ENCODE measurements around the gene PTK7. TPM values are rescaled to one million over a fixed set of nuclear protein-coding genes. Genes with fewer than 3 reads are reported as not detected.

PTK7 gene
- total and polyA plus RNA-seq, 2 of the 8 experiments (the other 6 are each of a cell fraction or from before 2014, with no cell fraction given) = 110 to 138 TPM

DNA sequence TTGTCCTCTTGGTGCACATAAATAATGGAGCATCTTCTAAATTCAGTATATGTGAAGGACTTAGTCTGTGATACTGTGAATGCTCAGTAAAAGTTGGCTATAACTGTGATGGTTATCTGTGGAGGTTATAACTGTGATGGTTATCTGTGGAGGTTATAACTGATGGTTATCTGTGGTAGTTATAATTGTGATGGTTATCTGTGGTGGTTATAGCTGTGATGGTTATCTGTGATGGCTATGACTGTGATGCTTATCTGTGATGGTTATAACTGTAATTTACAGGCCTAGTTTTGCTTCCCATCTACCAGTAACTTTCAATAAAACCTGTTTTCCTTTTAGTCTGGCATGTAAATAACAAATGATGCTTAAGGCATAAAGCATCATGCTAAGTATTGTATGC lies 16.5 kb downstream of the PTK7 start:
- H2BK15ac ChIP-seq (ENCODE audit: low read length) = no peak overlapping the region
- H3K4ac ChIP-seq (replicated peaks; ENCODE audit: insufficient read length, low read depth, low read length) = no peak overlapping the region
- DNase-seq (ENCODE audit: low read depth in 1 of 2, low spot score in 2 of 2) = no peak
- no peak overlapping the region for H2AFZ ChIP-seq (ENCODE audit: low read length)
- no peak overlapping the region for H3K56ac ChIP-seq (replicated peaks; ENCODE audit: insufficient read length, low read depth, low read length)
- H3K27ac ChIP-seq (ENCODE audit: low read depth, low read length) = no peak overlapping the region
- H3K4me3 ChIP-seq (ENCODE audit: extremely low read depth in 1 of 4, insufficient read depth in 2 of 4, low read depth in 3 of 4, low read length in 4 of 4) = no peak overlapping the region
- no peak overlapping the region for H2AK5ac ChIP-seq (ENCODE audit: low read depth, low read length)
- no peak overlapping the region for H3K4me2 ChIP-seq (ENCODE audit: insufficient read depth in 1 of 2, low read depth in 2 of 2, low read length in 2 of 2)
- H2BK12ac ChIP-seq (ENCODE audit: low read depth, low read length) = no peak overlapping the region
- H3K79me2 ChIP-seq (ENCODE audit: control insufficient read depth in 1 of 2, insufficient read depth in 2 of 2, low read length in 2 of 2) = peaks cover 8 to 79% of the 10 kb centered on the region in 2 experiments
- no peak overlapping the region for H4K8ac ChIP-seq (ENCODE audit: extremely low read depth, insufficient read depth, low read length)
- no peak overlapping the region for H2BK20ac ChIP-seq (ENCODE audit: low read length)
- no peaks in the 10 kb centered on the region for H3K27me3 ChIP-seq (replicated peaks in 1 of 4; ENCODE audit: control insufficient read depth in 3 of 4, extremely low read depth in 1 of 4, insufficient read depth in 3 of 4, low read length in 3 of 4)
- H3K18ac ChIP-seq (ENCODE audit: extremely low read depth, low read length) = no peak overlapping the region
- H3K14ac ChIP-seq (ENCODE audit: insufficient read length) = no peak overlapping the region
- peaks cover 26 to 46% (median 33%) of the 10 kb centered on the region in 4 experiments for H3K4me1 ChIP-seq (replicated peaks in 1 of 4; ENCODE audit: control insufficient read depth in 3 of 4, insufficient read depth in 4 of 4, low read length in 3 of 4)
- no peak overlapping the region for H2BK120ac ChIP-seq (replicated peaks; ENCODE audit: low read depth, low read length)
- H3K79me1 ChIP-seq (ENCODE audit: low read depth, low read length) = peaks cover 10% of the 10 kb centered on the region
- H4K5ac ChIP-seq (ENCODE audit: insufficient read length, low read depth, low read length) = no peak overlapping the region
- 0 out of 2 replicates have a peak, but pooled peaks cover 2% of the 10 kb centered on the region for H3K23me2 ChIP-seq (ENCODE audit: low read depth, low read length)
- H2BK5ac ChIP-seq (ENCODE audit: low read depth, low read length) = no peak overlapping the region
- no peak for TF ChIP-seq JUND (IDR thresholded peaks at IDR 0.05; ENCODE audit: low read length)
- TF ChIP-seq YY1 (IDR thresholded peaks at IDR 0.05; ENCODE audit: low read depth, low read length) = no peak
- TF ChIP-seq KDM1A (IDR thresholded peaks at IDR 0.05; ENCODE audit: borderline replicate concordance, low read length) = no peak
- TF ChIP-seq TCF12 (IDR thresholded peaks at IDR 0.05; ENCODE audit: low read depth, low read length) = no peak
- TF ChIP-seq TAF1 (IDR thresholded peaks at IDR 0.05; ENCODE audit: low read depth, low read length) = no peak
- no peak for TF ChIP-seq RFX5 (IDR thresholded peaks at IDR 0.05; ENCODE audit: borderline replicate concordance, low read depth, low read length)
- no peak for TF ChIP-seq TBP (IDR thresholded peaks at IDR 0.05; ENCODE audit: low read depth, low read length)
- no peak for TF ChIP-seq CEBPB (IDR thresholded peaks at IDR 0.05; ENCODE audit: low read depth, low read length)
- TF ChIP-seq, protein P1, sequence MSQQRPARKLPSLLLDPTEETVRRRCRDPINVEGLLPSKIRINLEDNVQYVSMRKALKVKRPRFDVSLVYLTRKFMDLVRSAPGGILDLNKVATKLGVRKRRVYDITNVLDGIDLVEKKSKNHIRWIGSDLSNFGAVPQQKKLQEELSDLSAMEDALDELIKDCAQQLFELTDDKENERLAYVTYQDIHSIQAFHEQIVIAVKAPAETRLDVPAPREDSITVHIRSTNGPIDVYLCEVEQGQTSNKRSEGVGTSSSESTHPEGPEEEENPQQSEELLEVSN (IDR thresholded peaks at IDR 0.05) = no peak
- TF ChIP-seq KDM4A (IDR thresholded peaks at IDR 0.05; ENCODE audit: low read depth, low read length, severe bottlenecking) = no peak
- TF ChIP-seq POLR2AphosphoS5 (IDR thresholded peaks at IDR 0.05; ENCODE audit: low read depth, low read length) = no peak
- no peaks in the 10 kb centered on the region for H3K36me3 ChIP-seq (ENCODE audit: control insufficient read depth in 2 of 4, insufficient read depth in 4 of 4, low read length in 3 of 4)
- CTCF ChIA-PET (ENCODE audit: partially characterized antibody) = interaction anchor here (0.6 to 2.8 kb wide), 5 partner anchors 9 to 51 kb away, joined by 3 to 9 read pairs (median 3); no protein-coding TSS in a partner anchor
- H4K20me1 ChIP-seq (replicated peaks in 1 of 2; ENCODE audit: control insufficient read depth in 1 of 2, insufficient read depth in 2 of 2, low read length in 2 of 2) = peaks cover 0 to 4% of the 10 kb centered on the region in 2 experiments
- no peak overlapping the region for H3K23ac ChIP-seq (ENCODE audit: insufficient read length)
- POLR2A ChIA-PET (ENCODE audit: partially characterized antibody) = interaction anchor here (1.2 to 1.3 kb wide), 2 partner anchors 11 to 16 kb away, joined by 3 read pairs; no protein-coding TSS in a partner anchor
- no peak overlapping the region for H4K91ac ChIP-seq (replicated peaks; ENCODE audit: insufficient read length, low read length)
- no peaks in the 10 kb centered on the region for H3K9me3 ChIP-seq (ENCODE audit: insufficient read depth in 2 of 2, low read depth in 1 of 2, low read length in 1 of 2)
- H3K9ac ChIP-seq (replicated peaks in 1 of 4; ENCODE audit: extremely low read depth in 1 of 4, low read depth in 3 of 4, low read length in 3 of 4) = no peak overlapping the region
- no peak for FAIRE-seq
